Karpas-422 (cell line): ENCODE results near the gene IGSF21. TPM values are rescaled to one million over a fixed set of nuclear protein-coding genes. Genes with fewer than 3 reads are reported as not detected.

Source experiments
- DNase-seq: peaks from one replicate; pipeline ENCODE4 v3.0.0-alpha.2; 2015
- H2AFZ ChIP-seq: fragments of 200-600 bp; sonication (generic); 2 replicates; pipeline ENCODE4 v1.6.1; 2014; ENCODE audit warnings: antibody characterized with exemption, low read length, mixed read lengths
- H3K27ac ChIP-seq: fragments of 200-600 bp; sonication (generic); 2 replicates; pipeline ENCODE4 v1.5.1; 2014; ENCODE audit warnings: mild to moderate bottlenecking, low read length, moderate library complexity
- H3K27me3 ChIP-seq: fragments of 200-600 bp; sonication (generic); 2 replicates; pipeline ENCODE4 v1.6.1; 2014; ENCODE audit warnings: low read length, mixed read lengths
- H3K36me3 ChIP-seq: fragments of 200-600 bp; sonication (generic); 2 replicates; pipeline ENCODE4 v1.6.1; 2014; ENCODE audit warnings: low read length, mixed read lengths; ENCODE audit not compliant: insufficient read depth
- H3K4me1 ChIP-seq: fragments of 200-600 bp; sonication (generic); 2 replicates; pipeline ENCODE4 v1.6.1; 2014; ENCODE audit warnings: mild to moderate bottlenecking, low read length, mixed read lengths
- H3K4me2 ChIP-seq: fragments of 200-600 bp; sonication (generic); 2 replicates; pipeline ENCODE4 v1.6.1; 2014; ENCODE audit warnings: low read length, low read depth, mild to moderate bottlenecking; ENCODE audit not compliant: poor library complexity, severe bottlenecking
- H3K4me3 ChIP-seq: fragments of 200-600 bp; sonication (generic); 2 replicates; pipeline ENCODE4 v1.5.1; 2014; ENCODE audit warnings: mild to moderate bottlenecking, antibody characterized with exemption, low read length, mixed read lengths
- H3K79me2 ChIP-seq: fragments of 200-600 bp; sonication (generic); 2 replicates; pipeline ENCODE4 v1.6.1; 2014; ENCODE audit warnings: mild to moderate bottlenecking, low read length, mixed read lengths
- H3K9ac ChIP-seq: fragments of 200-600 bp; sonication (generic); 2 replicates; pipeline ENCODE4 v1.6.0; 2014; ENCODE audit warnings: low read length
- H3K9me2 ChIP-seq: fragments of 200-600 bp; sonication (generic), shearing (Covaris generic); replicated peaks from 2 replicates; pipeline ENCODE4 v1.6.0; 2014; ENCODE audit warnings: mild to moderate bottlenecking, low read length, moderate library complexity; ENCODE audit not compliant: insufficient read depth
- H3K9me3 ChIP-seq: fragments of 300-700, 200-600 bp; sonication (generic); 2 replicates; pipeline ENCODE4 v1.6.1; 2014; ENCODE audit warnings: low read length, mixed read lengths
- H4K20me1 ChIP-seq: fragments of 200-600 bp; sonication (generic); 2 replicates; pipeline ENCODE4 v1.6.1; 2014; ENCODE audit warnings: mild to moderate bottlenecking, antibody characterized with exemption, low read length, low read depth; ENCODE audit not compliant: insufficient read depth
- total RNA-seq: library from RNA; depleted of rRNA; stranded (reverse); fragments of >200 nt; shearing (Covaris generic); gene quantifications from 2 replicates; pipeline ENCODE4 v1.2.3, GENCODE V29; 2014; ENCODE audit warnings: low replicate concordance

The IGSF21 gene
- total RNA-seq, 1 experiment from 2014 or later: 0.26 TPM

GRCh38 chr1:18398791-18399530 lies 291.4 kb downstream of the IGSF21 start:
- Histone ChIP-seq H3K4me3 (no peak overlapping the region), H3K4me1 (no peaks in the 10 kb centered on the region), H4K20me1 (no peaks in the 10 kb centered on the region), H3K4me2 (no peak overlapping the region), H3K9ac (no peak overlapping the region), H3K36me3 (no peaks in the 10 kb centered on the region), H3K27ac (no peak overlapping the region), H3K9me3 (no peaks in the 10 kb centered on the region; the same call in 1 of the 2 replicates), H3K79me2 (no peaks in the 10 kb centered on the region), H3K9me2 (no peaks in the 10 kb centered on the region), H3K27me3 (no peaks in the 10 kb centered on the region), H2AFZ (no peak overlapping the region)
- no peak for DNase-seq

- H3K4me3 ChIP-seq: no peak overlapping the region
- no peaks in the 10 kb centered on the region for H3K36me3 ChIP-seq
- no peaks in the 10 kb centered on the region for H4K20me1 ChIP-seq
- H3K9me3 ChIP-seq: peaks cover 5% of the 10 kb centered on the region; the same call in 1 of the 2 replicates
- no peaks in the 10 kb centered on the region for H3K27me3 ChIP-seq
- no peak overlapping the region for H3K9ac ChIP-seq
- H3K9me2 ChIP-seq: no peaks in the 10 kb centered on the region
- H2AFZ ChIP-seq: no peak overlapping the region
- H3K4me1 ChIP-seq: no peaks in the 10 kb centered on the region
- no peak overlapping the region for H3K27ac ChIP-seq
- no peak overlapping the region for H3K4me2 ChIP-seq
- H3K79me2 ChIP-seq: no peaks in the 10 kb centered on the region
- DNase-seq: no peak
Measured at GRCh38 chr1:18400347-18401102, 292.9 kb downstream of the IGSF21 start.

GRCh38 chr1:18401921-18402320 lies 294.3 kb downstream of the IGSF21 start:
- no peaks in the 10 kb centered on the region for H3K9me2 ChIP-seq
- no peaks in the 10 kb centered on the region for H3K36me3 ChIP-seq
- H2AFZ ChIP-seq: no peak overlapping the region
- no peak for DNase-seq
- H3K79me2 ChIP-seq: no peaks in the 10 kb centered on the region
- H3K4me3 ChIP-seq: no peak overlapping the region
- no peaks in the 10 kb centered on the region for H3K27me3 ChIP-seq
- H3K9ac ChIP-seq: no peak overlapping the region
- no peaks in the 10 kb centered on the region for H4K20me1 ChIP-seq
- H3K4me1 ChIP-seq: no peaks in the 10 kb centered on the region
- H3K27ac ChIP-seq: no peak overlapping the region
- H3K4me2 ChIP-seq: no peak overlapping the region
- H3K9me3 ChIP-seq: peaks cover 5% of the 10 kb centered on the region; the same call in 1 of the 2 replicates

GRCh38 chr1:18404460-18404859 lies 296.9 kb downstream of the IGSF21 start:
- Histone ChIP-seq H3K36me3 (no peaks in the 10 kb centered on the region), H3K79me2 (no peaks in the 10 kb centered on the region), H3K9me3 (peaks cover 5% of the 10 kb centered on the region; the same call in 1 of the 2 replicates), H3K9ac (no peak overlapping the region), H3K4me2 (no peak overlapping the region), H3K4me3 (no peak overlapping the region), H4K20me1 (no peaks in the 10 kb centered on the region), H3K27me3 (no peaks in the 10 kb centered on the region), H3K9me2 (no peaks in the 10 kb centered on the region), H2AFZ (no peak overlapping the region), H3K27ac (no peak overlapping the region), H3K4me1 (no peaks in the 10 kb centered on the region)
- no peak for DNase-seq

GRCh38 chr1:18407166-18408045 lies 299.8 kb downstream of the IGSF21 start:
- no peak overlapping the region for H3K4me3 ChIP-seq
- no peaks in the 10 kb centered on the region for H3K9me2 ChIP-seq
- no peak overlapping the region for H3K9ac ChIP-seq
- H3K9me3 ChIP-seq: peaks cover 5% of the 10 kb centered on the region; the same call in 1 of the 2 replicates
- no peaks in the 10 kb centered on the region for H3K79me2 ChIP-seq
- no peaks in the 10 kb centered on the region for H4K20me1 ChIP-seq
- H3K4me1 ChIP-seq: no peaks in the 10 kb centered on the region
- 0 out of 2 replicates have a peak, but pooled peaks cover 2% of the 10 kb centered on the region for H3K27me3 ChIP-seq
- no peak overlapping the region for H3K4me2 ChIP-seq
- H2AFZ ChIP-seq: no peak overlapping the region
- no peak for DNase-seq
- H3K27ac ChIP-seq: no peak overlapping the region
- H3K36me3 ChIP-seq: no peaks in the 10 kb centered on the region

- H3K27me3 ChIP-seq: 0 out of 2 replicates have a peak, but pooled peaks cover 2% of the 10 kb centered on the region
- H3K36me3 ChIP-seq: no peaks in the 10 kb centered on the region
- no peak overlapping the region for H3K9ac ChIP-seq
- H3K4me2 ChIP-seq: no peak overlapping the region
- H3K4me3 ChIP-seq: no peak overlapping the region
- H3K9me2 ChIP-seq: no peaks in the 10 kb centered on the region
- H3K9me3 ChIP-seq: peaks cover 5% of the 10 kb centered on the region; the same call in 1 of the 2 replicates
- no peak for DNase-seq
- no peak overlapping the region for H2AFZ ChIP-seq
- H4K20me1 ChIP-seq: no peaks in the 10 kb centered on the region
- no peak overlapping the region for H3K27ac ChIP-seq
- H3K79me2 ChIP-seq: no peaks in the 10 kb centered on the region
- H3K4me1 ChIP-seq: no peaks in the 10 kb centered on the region
Measured at GRCh38 chr1:18408656-18409370, 301.2 kb downstream of the IGSF21 start.

- Histone ChIP-seq H2AFZ (no peak overlapping the region), H3K36me3 (no peaks in the 10 kb centered on the region), H3K4me2 (no peak overlapping the region), H4K20me1 (no peaks in the 10 kb centered on the region), H3K9ac (no peak overlapping the region), H3K4me1 (no peaks in the 10 kb centered on the region), H3K79me2 (no peaks in the 10 kb centered on the region), H3K9me3 (no peaks in the 10 kb centered on the region; the same call in 1 of the 2 replicates), H3K27me3 (0 out of 2 replicates have a peak, but pooled peaks cover 2% of the 10 kb centered on the region), H3K9me2 (no peaks in the 10 kb centered on the region), H3K4me3 (no peak overlapping the region), H3K27ac (no peak overlapping the region)
- DNase-seq: no peak
Measured at GRCh38 chr1:18409609-18410237, 302.1 kb downstream of the IGSF21 start.
